Measurements from ENCODE around the gene SNTA1. TPM values are rescaled to one million over a fixed set of nuclear protein-coding genes. Genes with fewer than 3 reads are reported as not detected.

The SNTA1 gene
- total and polyA plus RNA-seq, 2 of the 13 experiments (the other 11 are each of a cell fraction or from before 2014, with no cell fraction given) = 16.4 to 18.3 TPM

GRCh38 chr20:33460711-33461110 lies 17.1 kb upstream of the SNTA1 start:
- Histone ChIP-seq H4K20me1 (ENCODE audit: insufficient read depth, low read length) (no peaks in the 10 kb centered on the region), H3K9ac (ENCODE audit: insufficient read depth, low read depth, low read length) (no peak overlapping the region), H3K79me2 (ENCODE audit: insufficient read depth, low read length) (no peaks in the 10 kb centered on the region), H3K4me1 (ENCODE audit: insufficient read depth, low read length) (peaks cover 37% of the 10 kb centered on the region), H3K9me3 (ENCODE audit: low read length) (no peaks in the 10 kb centered on the region), H2AFZ (ENCODE audit: low read length) (no peak overlapping the region), H3K27ac (ENCODE audit: extremely low read length, insufficient read depth, low read length) (no peak overlapping the region), H3K4me3 (replicated peaks in 1 of 3; ENCODE audit: insufficient read depth in 1 of 3, low read depth in 2 of 3, low read length in 3 of 3) (0 out of 6 replicates have a peak overlapping the region, but pooled peaks of 1 of the 3 experiments have one; percentile 39), H3K36me3 (replicated peaks in 1 of 2; ENCODE audit: control insufficient read depth in 1 of 2, insufficient read depth in 2 of 2, low read length in 2 of 2) (no peaks in the 10 kb centered on the region), H3K27me3 (ENCODE audit: control insufficient read depth in 1 of 2, insufficient read depth in 2 of 2, low read length in 2 of 2) (peaks cover 0 to 4% of the 10 kb centered on the region in 2 experiments; a peak in 1 of 5 replicates), H3K4me2 (ENCODE audit: low read depth, low read length) (peak overlapping the region; percentile 48; the same call in 1 of the 2 replicates)
- 61% methylated on average over 5 of the region's 5 CpGs for WGBS (ENCODE audit: low lambda C conversion rate)
- ATAC-seq (no peak), FAIRE-seq (no peak), DNase-seq (ENCODE audit: low spot score) (no peak)
- intact Hi-C loops (cut with micrococcal nuclease; ENCODE audit: unreplicated experiment) = no loop called here
- ChIA-PET POLR2A (interaction anchor here (0.6 to 1.1 kb wide), 2 partner anchors 12 to 29 kb away, joined by 3 to 4 read pairs; partner anchors contain the start of gene CBFA2T2), CTCF (ENCODE audit: low intra/inter-chr PET ratio, low total read pairs) (no interaction called here)
- TF ChIP-seq, protein P1, sequence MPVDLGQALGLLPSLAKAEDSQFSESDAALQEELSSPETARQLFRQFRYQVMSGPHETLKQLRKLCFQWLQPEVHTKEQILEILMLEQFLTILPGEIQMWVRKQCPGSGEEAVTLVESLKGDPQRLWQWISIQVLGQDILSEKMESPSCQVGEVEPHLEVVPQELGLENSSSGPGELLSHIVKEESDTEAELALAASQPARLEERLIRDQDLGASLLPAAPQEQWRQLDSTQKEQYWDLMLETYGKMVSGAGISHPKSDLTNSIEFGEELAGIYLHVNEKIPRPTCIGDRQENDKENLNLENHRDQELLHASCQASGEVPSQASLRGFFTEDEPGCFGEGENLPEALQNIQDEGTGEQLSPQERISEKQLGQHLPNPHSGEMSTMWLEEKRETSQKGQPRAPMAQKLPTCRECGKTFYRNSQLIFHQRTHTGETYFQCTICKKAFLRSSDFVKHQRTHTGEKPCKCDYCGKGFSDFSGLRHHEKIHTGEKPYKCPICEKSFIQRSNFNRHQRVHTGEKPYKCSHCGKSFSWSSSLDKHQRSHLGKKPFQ (CRISPR knock-in tag; IDR thresholded peaks at IDR 0.05; ENCODE audit: insufficient replicate concordance) = no peak
- BruUV-seq (replicated peaks) = no TSS peak
- in situ Hi-C loops (cut with HindIII; ENCODE audit: extremely low pct_ligation_motif_present, low pct_unique_long_range_greater_than_20kb) = loop anchor here (5.0 kb wide), 1 partner anchor 192 kb away; no protein-coding TSS in a partner anchor

GRCh38 chr20:33459599-33459998 lies 16.0 kb upstream of the SNTA1 start:
- no peak for FAIRE-seq
- TF ChIP-seq, protein P2, sequence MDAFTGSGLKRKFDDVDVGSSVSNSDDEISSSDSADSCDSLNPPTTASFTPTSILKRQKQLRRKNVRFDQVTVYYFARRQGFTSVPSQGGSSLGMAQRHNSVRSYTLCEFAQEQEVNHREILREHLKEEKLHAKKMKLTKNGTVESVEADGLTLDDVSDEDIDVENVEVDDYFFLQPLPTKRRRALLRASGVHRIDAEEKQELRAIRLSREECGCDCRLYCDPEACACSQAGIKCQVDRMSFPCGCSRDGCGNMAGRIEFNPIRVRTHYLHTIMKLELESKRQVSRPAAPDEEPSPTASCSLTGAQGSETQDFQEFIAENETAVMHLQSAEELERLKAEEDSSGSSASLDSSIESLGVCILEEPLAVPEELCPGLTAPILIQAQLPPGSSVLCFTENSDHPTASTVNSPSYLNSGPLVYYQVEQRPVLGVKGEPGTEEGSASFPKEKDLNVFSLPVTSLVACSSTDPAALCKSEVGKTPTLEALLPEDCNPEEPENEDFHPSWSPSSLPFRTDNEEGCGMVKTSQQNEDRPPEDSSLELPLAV (CRISPR knock-in tag; conservative IDR thresholded peaks at IDR 0.05; ENCODE audit: low read depth) = no peak
- TF ChIP-seq CHD2 (IDR thresholded peaks at IDR 0.05; ENCODE audit: low read depth, low read length) (no peak), SETDB1 (CRISPR knock-in tag; IDR thresholded peaks at IDR 0.05; ENCODE audit: borderline replicate concordance) (no peak), ZNF496 (CRISPR knock-in tag; IDR thresholded peaks at IDR 0.05; ENCODE audit: insufficient replicate concordance) (no peak), NR2F6 (IDR thresholded peaks at IDR 0.05) (no peak), NR2F6 (CRISPR knock-in tag; IDR thresholded peaks at IDR 0.05) (no peak), ZFP90 (CRISPR knock-in tag; IDR thresholded peaks at IDR 0.05; ENCODE audit: borderline replicate concordance) (no peak), ZNF775 (CRISPR knock-in tag; IDR thresholded peaks at IDR 0.05; ENCODE audit: borderline replicate concordance) (no peak), ZSCAN5A (CRISPR knock-in tag; IDR thresholded peaks at IDR 0.05; ENCODE audit: borderline replicate concordance) (no peak)
- TF ChIP-seq, protein P3, sequence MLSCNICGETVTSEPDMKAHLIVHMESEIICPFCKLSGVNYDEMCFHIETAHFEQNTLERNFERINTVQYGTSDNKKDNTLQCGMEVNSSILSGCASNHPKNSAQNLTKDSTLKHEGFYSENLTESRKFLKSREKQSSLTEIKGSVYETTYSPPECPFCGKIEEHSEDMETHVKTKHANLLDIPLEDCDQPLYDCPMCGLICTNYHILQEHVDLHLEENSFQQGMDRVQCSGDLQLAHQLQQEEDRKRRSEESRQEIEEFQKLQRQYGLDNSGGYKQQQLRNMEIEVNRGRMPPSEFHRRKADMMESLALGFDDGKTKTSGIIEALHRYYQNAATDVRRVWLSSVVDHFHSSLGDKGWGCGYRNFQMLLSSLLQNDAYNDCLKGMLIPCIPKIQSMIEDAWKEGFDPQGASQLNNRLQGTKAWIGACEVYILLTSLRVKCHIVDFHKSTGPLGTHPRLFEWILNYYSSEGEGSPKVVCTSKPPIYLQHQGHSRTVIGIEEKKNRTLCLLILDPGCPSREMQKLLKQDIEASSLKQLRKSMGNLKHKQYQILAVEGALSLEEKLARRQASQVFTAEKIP (CRISPR knock-in tag; IDR thresholded peaks at IDR 0.05; ENCODE audit: borderline replicate concordance) = no peak

More at GRCh38 chr20:33459599-33459998, 16.0 kb upstream of the SNTA1 start:
- H2AFZ ChIP-seq (ENCODE audit: low read length) = no peak overlapping the region
- H3K27me3 ChIP-seq (ENCODE audit: control insufficient read depth in 1 of 2, insufficient read depth in 2 of 2, low read length in 2 of 2) = peaks cover 0 to 4% of the 10 kb centered on the region in 2 experiments; a peak in 1 of 5 replicates
- no peak overlapping the region for H3K4me2 ChIP-seq (ENCODE audit: low read depth, low read length)
- in situ Hi-C loops (cut with HindIII; ENCODE audit: extremely low pct_ligation_motif_present, low pct_unique_long_range_greater_than_20kb) = no loop called here
- no peak for ATAC-seq
- 49% methylated on average over 7 of the region's 7 CpGs for WGBS (ENCODE audit: low lambda C conversion rate)
- no peaks in the 10 kb centered on the region for H3K36me3 ChIP-seq (replicated peaks in 1 of 2; ENCODE audit: control insufficient read depth in 1 of 2, insufficient read depth in 2 of 2, low read length in 2 of 2)
- H3K9me3 ChIP-seq (ENCODE audit: low read length) = no peaks in the 10 kb centered on the region
- ChIA-PET POLR2A (interaction anchor here (1.1 kb wide), 1 partner anchor 30 kb away, joined by 4 read pairs; the partner anchor contains the start of gene CBFA2T2), CTCF (ENCODE audit: low intra/inter-chr PET ratio, low total read pairs) (interaction anchor here (3.8 kb wide), 1 partner anchor 193 kb away, joined by 53 read pairs; no protein-coding TSS in a partner anchor)
- DNase-seq (ENCODE audit: low spot score) = no peak
- no peak overlapping the region for H3K27ac ChIP-seq (ENCODE audit: extremely low read length, insufficient read depth, low read length)
- no peaks in the 10 kb centered on the region for H4K20me1 ChIP-seq (ENCODE audit: insufficient read depth, low read length)
- H3K4me1 ChIP-seq (ENCODE audit: insufficient read depth, low read length) = peaks cover 28% of the 10 kb centered on the region
- H3K79me2 ChIP-seq (ENCODE audit: insufficient read depth, low read length) = no peaks in the 10 kb centered on the region
- BruUV-seq (replicated peaks) = no TSS peak
- intact Hi-C loops (cut with micrococcal nuclease; ENCODE audit: unreplicated experiment) = no loop called here
- H3K9ac ChIP-seq (ENCODE audit: insufficient read depth, low read depth, low read length) = no peak overlapping the region
- no peak overlapping the region for H3K4me3 ChIP-seq (replicated peaks in 1 of 3; ENCODE audit: insufficient read depth in 1 of 3, low read depth in 2 of 3, low read length in 3 of 3)
